Measurements from ENCODE around the gene ACAD9. TPM values are rescaled to one million over a fixed set of nuclear protein-coding genes. Genes with fewer than 3 reads are reported as not detected.

The ACAD9 gene
- total and polyA plus RNA-seq, 9 of the 15 experiments (the other 6 are each of a cell fraction or from before 2014, with no cell fraction given): 10.2 to 32.6 (median 22.8) TPM

DNA sequence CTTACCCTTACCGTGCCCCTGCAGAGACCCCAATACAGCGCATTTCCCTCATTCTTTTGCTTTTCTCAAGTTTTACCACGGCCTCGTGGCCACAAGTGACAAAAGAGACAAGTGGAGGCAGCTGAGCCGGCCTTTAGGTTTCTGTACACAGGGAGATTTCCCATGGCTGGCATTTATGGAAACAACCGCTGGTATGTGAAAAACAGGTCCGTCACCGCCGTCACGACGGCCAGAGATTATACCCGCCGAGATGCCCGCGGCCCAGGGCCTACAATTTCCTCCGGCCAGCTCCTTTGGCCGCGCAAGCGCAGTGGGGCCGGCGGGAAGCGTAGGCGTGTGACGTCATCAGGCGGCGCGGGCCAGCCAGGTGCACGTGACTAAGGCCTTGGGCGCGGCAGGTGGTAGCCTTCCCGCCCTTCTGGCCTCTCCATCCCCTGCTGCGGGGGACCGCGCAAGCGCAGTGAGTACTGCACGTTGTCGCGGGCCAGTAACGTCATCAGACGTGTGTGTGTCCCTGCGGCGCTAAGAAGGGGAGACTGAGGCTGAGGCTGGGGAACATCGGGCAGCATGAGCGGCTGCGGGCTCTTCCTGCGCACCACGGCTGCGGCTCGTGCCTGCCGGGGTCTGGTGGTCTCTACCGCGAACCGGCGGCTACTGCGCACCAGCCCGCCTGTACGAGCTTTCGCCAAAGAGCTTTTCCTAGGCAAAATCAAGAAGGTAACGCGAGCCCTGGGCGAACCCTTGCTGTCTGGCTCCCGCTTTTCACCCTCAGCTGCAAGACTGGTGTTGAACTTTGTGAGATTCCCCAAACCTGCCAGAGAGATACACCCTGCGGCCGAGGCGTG lies at the start of gene ACAD9 (continued):
- TF ChIP-seq, protein P1, sequence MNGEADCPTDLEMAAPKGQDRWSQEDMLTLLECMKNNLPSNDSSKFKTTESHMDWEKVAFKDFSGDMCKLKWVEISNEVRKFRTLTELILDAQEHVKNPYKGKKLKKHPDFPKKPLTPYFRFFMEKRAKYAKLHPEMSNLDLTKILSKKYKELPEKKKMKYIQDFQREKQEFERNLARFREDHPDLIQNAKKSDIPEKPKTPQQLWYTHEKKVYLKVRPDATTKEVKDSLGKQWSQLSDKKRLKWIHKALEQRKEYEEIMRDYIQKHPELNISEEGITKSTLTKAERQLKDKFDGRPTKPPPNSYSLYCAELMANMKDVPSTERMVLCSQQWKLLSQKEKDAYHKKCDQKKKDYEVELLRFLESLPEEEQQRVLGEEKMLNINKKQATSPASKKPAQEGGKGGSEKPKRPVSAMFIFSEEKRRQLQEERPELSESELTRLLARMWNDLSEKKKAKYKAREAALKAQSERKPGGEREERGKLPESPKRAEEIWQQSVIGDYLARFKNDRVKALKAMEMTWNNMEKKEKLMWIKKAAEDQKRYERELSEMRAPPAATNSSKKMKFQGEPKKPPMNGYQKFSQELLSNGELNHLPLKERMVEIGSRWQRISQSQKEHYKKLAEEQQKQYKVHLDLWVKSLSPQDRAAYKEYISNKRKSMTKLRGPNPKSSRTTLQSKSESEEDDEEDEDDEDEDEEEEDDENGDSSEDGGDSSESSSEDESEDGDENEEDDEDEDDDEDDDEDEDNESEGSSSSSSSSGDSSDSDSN (IDR thresholded peaks at IDR 0.05; ENCODE audit: borderline replicate concordance in 1 of 2, low read depth in 2 of 2, low read length in 2 of 2): no peak
- TF ChIP-seq BDP1 (IDR thresholded peaks at IDR 0.05; ENCODE audit: insufficient read depth, insufficient read length): no peak
- TF ChIP-seq HDGF (IDR thresholded peaks at IDR 0.05): no peak
- no peak for TF ChIP-seq MEF2D (tag; conservative IDR thresholded peaks at IDR 0.05; ENCODE audit: low read depth)
- TF ChIP-seq FOXK2 (conservative IDR thresholded peaks at IDR 0.05 in 1 of 2, IDR thresholded peaks at IDR 0.05 in 1 of 2; ENCODE audit: low read depth in 2 of 2): peak; percentile 74 to 81
- TF ChIP-seq, protein P2, sequence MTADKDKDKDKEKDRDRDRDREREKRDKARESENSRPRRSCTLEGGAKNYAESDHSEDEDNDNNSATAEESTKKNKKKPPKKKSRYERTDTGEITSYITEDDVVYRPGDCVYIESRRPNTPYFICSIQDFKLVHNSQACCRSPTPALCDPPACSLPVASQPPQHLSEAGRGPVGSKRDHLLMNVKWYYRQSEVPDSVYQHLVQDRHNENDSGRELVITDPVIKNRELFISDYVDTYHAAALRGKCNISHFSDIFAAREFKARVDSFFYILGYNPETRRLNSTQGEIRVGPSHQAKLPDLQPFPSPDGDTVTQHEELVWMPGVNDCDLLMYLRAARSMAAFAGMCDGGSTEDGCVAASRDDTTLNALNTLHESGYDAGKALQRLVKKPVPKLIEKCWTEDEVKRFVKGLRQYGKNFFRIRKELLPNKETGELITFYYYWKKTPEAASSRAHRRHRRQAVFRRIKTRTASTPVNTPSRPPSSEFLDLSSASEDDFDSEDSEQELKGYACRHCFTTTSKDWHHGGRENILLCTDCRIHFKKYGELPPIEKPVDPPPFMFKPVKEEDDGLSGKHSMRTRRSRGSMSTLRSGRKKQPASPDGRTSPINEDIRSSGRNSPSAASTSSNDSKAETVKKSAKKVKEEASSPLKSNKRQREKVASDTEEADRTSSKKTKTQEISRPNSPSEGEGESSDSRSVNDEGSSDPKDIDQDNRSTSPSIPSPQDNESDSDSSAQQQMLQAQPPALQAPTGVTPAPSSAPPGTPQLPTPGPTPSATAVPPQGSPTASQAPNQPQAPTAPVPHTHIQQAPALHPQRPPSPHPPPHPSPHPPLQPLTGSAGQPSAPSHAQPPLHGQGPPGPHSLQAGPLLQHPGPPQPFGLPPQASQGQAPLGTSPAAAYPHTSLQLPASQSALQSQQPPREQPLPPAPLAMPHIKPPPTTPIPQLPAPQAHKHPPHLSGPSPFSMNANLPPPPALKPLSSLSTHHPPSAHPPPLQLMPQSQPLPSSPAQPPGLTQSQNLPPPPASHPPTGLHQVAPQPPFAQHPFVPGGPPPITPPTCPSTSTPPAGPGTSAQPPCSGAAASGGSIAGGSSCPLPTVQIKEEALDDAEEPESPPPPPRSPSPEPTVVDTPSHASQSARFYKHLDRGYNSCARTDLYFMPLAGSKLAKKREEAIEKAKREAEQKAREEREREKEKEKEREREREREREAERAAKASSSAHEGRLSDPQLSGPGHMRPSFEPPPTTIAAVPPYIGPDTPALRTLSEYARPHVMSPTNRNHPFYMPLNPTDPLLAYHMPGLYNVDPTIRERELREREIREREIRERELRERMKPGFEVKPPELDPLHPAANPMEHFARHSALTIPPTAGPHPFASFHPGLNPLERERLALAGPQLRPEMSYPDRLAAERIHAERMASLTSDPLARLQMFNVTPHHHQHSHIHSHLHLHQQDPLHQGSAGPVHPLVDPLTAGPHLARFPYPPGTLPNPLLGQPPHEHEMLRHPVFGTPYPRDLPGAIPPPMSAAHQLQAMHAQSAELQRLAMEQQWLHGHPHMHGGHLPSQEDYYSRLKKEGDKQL (CRISPR knock-in tag; IDR thresholded peaks at IDR 0.05; ENCODE audit: borderline replicate concordance): no peak
- no peak for TF ChIP-seq RBM34 (IDR thresholded peaks at IDR 0.05; ENCODE audit: borderline replicate concordance, insufficient read depth, low read length)
- TF ChIP-seq SOX6 (IDR thresholded peaks at IDR 0.05): peak; percentile 61; the same call in 1 of the 2 replicates
- TF ChIP-seq, protein P3, sequence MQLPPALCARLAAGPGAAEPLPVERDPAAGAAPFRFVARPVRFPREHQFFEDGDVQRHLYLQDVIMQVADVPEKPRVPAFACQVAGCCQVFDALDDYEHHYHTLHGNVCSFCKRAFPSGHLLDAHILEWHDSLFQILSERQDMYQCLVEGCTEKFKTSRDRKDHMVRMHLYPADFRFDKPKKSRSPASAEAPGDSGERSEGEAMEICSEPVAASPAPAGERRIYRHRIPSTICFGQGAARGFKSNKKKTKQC (CRISPR knock-in tag; IDR thresholded peaks at IDR 0.05): peak; percentile 81; the same call in 1 of the 2 replicates
- no peak for TF ChIP-seq HIVEP1 (CRISPR knock-in tag; IDR thresholded peaks at IDR 0.05)
- no peak for TF ChIP-seq KAT8 (IDR thresholded peaks at IDR 0.05; ENCODE audit: low read depth)
- TF ChIP-seq IFI16 (CRISPR knock-in tag; IDR thresholded peaks at IDR 0.05): no peak
- TF ChIP-seq TRIM24 (IDR thresholded peaks at IDR 0.05): 0 out of 4 replicates have a peak, but pooled peaks of 1 of the 2 experiments have one; percentile 19
- TF ChIP-seq HNRNPL (IDR thresholded peaks at IDR 0.05; ENCODE audit: low read depth, low read length): no peak
- peak; percentile 26; the same call in 1 of the 2 replicates for TF ChIP-seq ERF (CRISPR knock-in tag; IDR thresholded peaks at IDR 0.05)
- TF ChIP-seq, protein P4, sequence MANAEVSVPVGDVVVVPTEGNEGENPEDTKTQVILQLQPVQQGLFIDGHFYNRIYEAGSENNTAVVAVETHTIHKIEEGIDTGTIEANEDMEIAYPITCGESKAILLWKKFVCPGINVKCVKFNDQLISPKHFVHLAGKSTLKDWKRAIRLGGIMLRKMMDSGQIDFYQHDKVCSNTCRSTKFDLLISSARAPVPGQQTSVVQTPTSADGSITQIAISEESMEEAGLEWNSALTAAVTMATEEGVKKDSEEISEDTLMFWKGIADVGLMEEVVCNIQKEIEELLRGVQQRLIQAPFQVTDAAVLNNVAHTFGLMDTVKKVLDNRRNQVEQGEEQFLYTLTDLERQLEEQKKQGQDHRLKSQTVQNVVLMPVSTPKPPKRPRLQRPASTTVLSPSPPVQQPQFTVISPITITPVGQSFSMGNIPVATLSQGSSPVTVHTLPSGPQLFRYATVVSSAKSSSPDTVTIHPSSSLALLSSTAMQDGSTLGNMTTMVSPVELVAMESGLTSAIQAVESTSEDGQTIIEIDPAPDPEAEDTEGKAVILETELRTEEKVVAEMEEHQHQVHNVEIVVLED (CRISPR knock-in tag; IDR thresholded peaks at IDR 0.05): peak; percentile 83
- TF ChIP-seq ZNF507 (tag; conservative IDR thresholded peaks at IDR 0.05): no peak
- no peak for TF ChIP-seq EWSR1 (IDR thresholded peaks at IDR 0.05; ENCODE audit: borderline replicate concordance, low read depth, partially characterized antibody)
